Measurements from ENCODE around the gene FBP1. TPM values are rescaled to one million over a fixed set of nuclear protein-coding genes. Genes with fewer than 3 reads are reported as not detected.
A peak's percentile ranks its signal among the peaks of the same experiment; 100 is the strongest.
"Not testable (repeated sequence)": the region's sequence is repeated elsewhere in the genome, so short reads cannot be mapped to it uniquely, and the experiment has no call there.

The FBP1 gene
- total and polyA plus RNA-seq, 8 donors = 19.5 to 39.2 (median 24.1) TPM

GRCh38 chr9:94567271-94567670 is 72.0 kb downstream of the FBP1 start:
- WGBS, 2 donors = 93 to 94% methylated on average over 2 of the region's 2 CpGs
- no peak overlapping the region for H3K4me3 ChIP-seq
- no peaks in the 10 kb centered on the region for H3K4me1 ChIP-seq
- no peak for TF ChIP-seq CTCF (IDR thresholded peaks at IDR 0.05)
- no peak overlapping the region for H3K27ac ChIP-seq
- intact Hi-C loops (cut with DNase I) = no loop called here
- H3K9me3 ChIP-seq = no peaks in the 10 kb centered on the region
- ATAC-seq (no peak), FAIRE-seq (no peak), DNase-seq (no peak)
- no peaks in the 10 kb centered on the region for H3K27me3 ChIP-seq
- no peaks in the 10 kb centered on the region for H3K36me3 ChIP-seq

GRCh38 chr9:94566550-94566949 is 72.8 kb downstream of the FBP1 start:
- TF ChIP-seq CTCF (IDR thresholded peaks at IDR 0.05) = no peak
- Histone ChIP-seq H3K4me1 (no peaks in the 10 kb centered on the region), H3K36me3 (no peaks in the 10 kb centered on the region), H3K4me3 (no peak overlapping the region), H3K27me3 (no peaks in the 10 kb centered on the region), H3K9me3 (no peaks in the 10 kb centered on the region), H3K27ac (no peak overlapping the region)
- ATAC-seq (no peak), DNase-seq (no peak), FAIRE-seq (no peak)
- intact Hi-C loops (cut with DNase I) = no loop called here

- DNase-seq; H3K4me1 ChIP-seq; H3K36me3 ChIP-seq; H3K27me3 ChIP-seq; intact Hi-C loops (cut with DNase I); FAIRE-seq; H3K9me3 ChIP-seq; H3K27ac ChIP-seq; ATAC-seq; H3K4me3 ChIP-seq: not testable (repeated sequence)
- 72 to 76% methylated on average over 3 of the region's 3 CpGs for WGBS, 2 donors
Observed at GRCh38 chr9:94564279-94564678, 75.0 kb downstream of the FBP1 start.

DNA sequence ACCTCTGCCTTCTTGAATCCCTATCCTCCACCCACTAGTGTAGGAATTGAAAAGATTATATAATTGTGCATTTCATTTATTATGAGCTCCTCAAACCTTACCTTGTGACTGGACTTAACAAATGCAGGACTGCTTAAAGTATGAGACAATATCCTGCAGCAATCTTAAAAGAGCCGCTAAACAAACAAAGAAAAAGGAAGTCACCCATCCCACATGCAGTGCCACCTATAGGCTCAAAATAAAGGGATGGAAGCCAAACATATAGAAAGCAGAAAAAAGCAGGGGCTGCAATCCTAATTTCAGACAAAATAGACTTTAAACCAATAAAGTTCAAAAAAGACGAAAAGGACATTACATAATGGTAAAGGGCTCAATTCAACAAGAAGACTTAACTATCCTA is 75.8 kb downstream of the FBP1 start:
- no peaks in the 10 kb centered on the region for H3K36me3 ChIP-seq
- no peak overlapping the region for H3K4me3 ChIP-seq
- FAIRE-seq (no peak), ATAC-seq (no peak), DNase-seq (no peak)
- no peaks in the 10 kb centered on the region for H3K4me1 ChIP-seq
- no peaks in the 10 kb centered on the region for H3K27me3 ChIP-seq
- no peaks in the 10 kb centered on the region for H3K9me3 ChIP-seq
- TF ChIP-seq CTCF (IDR thresholded peaks at IDR 0.05) = no peak
- 88 to 90% methylated on average over 2 of the region's 2 CpGs for WGBS, 2 donors
- intact Hi-C loops (cut with DNase I) = no loop called here
- H3K27ac ChIP-seq = no peak overlapping the region

- Histone ChIP-seq H3K27me3 (no peaks in the 10 kb centered on the region), H3K4me3 (no peak overlapping the region), H3K27ac (no peak overlapping the region), H3K9me3 (no peaks in the 10 kb centered on the region), H3K36me3 (no peaks in the 10 kb centered on the region), H3K4me1 (no peaks in the 10 kb centered on the region)
- ATAC-seq (no peak), DNase-seq (no peak), FAIRE-seq (peak; percentile 29)
- WGBS, 2 donors = 87 to 89% methylated on average over 6 of the region's 6 CpGs
- no peak for TF ChIP-seq CTCF (IDR thresholded peaks at IDR 0.05)
- intact Hi-C loops (cut with DNase I) = no loop called here
Observed at GRCh38 chr9:94560237-94560636, 79.1 kb downstream of the FBP1 start.

DNA sequence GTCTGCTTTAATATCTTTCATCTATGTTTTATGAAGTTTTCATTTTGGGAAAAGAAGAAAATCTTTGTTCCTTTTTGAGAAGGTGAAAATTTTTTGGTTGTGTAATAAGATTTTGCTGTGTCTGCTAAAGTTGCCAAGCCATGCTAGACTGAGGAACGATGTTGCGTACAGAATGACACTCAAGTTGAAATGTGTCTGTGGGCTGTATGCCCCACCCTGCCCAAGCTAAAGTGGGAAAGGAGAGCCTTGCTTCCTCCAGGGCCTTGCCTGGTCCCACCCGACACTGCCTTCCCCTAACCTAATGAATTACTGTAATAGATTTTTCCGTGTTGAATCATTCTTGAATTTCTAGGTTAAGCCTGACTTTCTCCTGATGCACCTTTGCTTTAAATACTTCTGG is 81.9 kb downstream of the FBP1 start:
- H3K4me3 ChIP-seq = no peak overlapping the region

More for the DNA sequence above, 81.9 kb downstream of the FBP1 start:
- intact Hi-C loops (cut with DNase I) = no loop called here
- 83 to 84% methylated on average over 4 of the region's 4 CpGs for WGBS, 2 donors
- no peak for TF ChIP-seq CTCF (IDR thresholded peaks at IDR 0.05)
- Histone ChIP-seq H3K27me3 (no peaks in the 10 kb centered on the region), H3K4me1 (no peaks in the 10 kb centered on the region), H3K9me3 (no peaks in the 10 kb centered on the region), H3K27ac (no peak overlapping the region), H3K36me3 (no peaks in the 10 kb centered on the region)
- DNase-seq = no peak
- no peak for FAIRE-seq
- ATAC-seq = no peak

Data from pancreas (tissue), 10 donors.